ENCODE data around the gene FTH1.

FTH1 gene

DNA sequence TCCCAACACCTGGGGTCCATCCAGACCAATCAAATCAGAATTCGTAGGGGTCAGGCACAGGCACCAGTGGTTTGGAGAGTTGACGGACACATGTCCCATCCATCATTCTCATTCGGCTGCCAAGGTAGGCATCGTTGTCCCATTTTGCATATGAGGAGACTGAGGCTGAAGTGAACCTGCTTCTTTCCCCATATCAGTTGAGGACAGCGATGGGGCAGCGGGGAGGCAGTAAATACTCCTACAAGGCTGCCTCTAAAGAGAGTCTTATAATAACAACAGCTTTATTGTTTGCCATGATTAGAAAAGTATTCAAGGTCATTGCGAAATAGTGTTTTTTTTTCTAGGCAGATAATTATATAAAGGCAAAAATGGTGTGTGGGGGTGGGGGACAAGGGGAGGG, 18.9 kb downstream of the FTH1 start:
- DNase-seq (ENCODE audit: low spot score), result no peak

DNA sequence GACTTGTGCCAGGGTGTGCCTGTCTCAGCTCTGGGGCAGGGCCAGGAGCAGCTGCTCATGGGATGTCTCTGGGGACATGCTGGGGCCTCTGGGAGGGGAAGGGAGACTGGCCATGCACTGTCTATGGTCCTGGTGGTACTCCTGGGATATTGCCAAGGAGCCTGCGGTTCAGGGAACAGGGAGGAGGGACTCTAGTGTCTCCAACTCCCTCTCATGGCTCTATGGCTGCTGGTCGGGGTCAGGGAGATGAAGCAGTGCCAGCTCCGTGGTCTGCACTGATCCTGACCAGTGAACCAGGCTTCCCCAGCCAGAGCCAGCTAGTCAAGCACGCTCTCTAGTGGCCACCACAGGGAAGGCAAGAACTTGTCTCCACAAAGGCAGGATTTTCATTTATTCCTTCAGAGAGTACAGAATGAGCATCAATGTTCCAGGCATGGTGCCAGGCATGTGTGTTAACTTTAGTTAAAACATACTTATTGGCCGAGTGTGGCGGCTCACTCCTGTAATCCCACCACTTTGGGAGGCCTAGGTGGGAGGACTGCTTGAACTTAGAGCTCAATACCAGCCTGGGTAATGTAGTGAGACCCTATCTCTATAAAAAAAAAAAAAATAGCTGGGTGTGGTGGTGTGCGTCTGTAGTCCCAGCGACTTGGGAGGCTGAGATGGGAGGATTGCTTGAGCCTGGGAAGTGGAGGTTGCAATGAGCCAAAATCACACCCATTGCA, 19.8 kb downstream of the FTH1 start:
- DNase-seq (ENCODE audit: low spot score), result peak; percentile 86

DNA sequence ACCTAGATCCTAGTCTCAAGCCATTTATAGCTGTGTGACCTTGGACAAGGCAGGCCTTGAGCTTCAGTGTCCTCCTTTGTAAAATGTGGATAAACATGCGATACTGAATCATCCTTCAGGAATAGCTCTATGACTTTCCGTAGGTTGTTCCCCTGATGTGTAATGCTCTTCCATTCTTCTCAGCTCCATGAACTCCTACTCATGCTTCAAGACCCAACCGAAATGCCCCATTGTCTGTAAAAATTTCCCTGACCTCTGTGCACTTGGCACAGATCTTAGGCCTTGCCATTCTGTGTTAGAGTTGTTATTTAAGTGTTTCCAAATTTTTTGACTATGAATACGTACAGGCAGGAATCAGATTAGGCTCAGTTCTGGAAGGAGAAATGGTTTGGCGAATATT, 20.5 kb downstream of the FTH1 start:
- DNase-seq (ENCODE audit: low spot score), result no peak

DNA sequence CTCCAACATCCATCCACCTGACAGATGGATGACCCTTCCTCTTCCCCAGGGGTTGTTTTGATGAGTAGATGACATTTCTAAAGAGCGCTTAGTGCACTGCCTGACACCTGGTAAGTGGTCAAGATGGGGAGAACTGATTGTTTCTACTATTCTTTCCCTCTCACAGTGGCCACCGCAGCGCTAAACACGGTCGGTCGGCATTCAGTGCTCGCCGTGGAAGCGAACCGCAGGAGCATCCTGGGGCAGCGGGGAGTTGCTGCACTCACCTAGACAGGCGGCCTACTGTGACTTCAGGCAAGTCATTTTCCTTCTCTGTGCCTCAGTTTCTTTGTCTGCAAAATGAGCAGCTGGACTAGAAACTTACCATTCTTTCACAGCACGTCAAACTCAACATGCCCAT, 22.2 kb downstream of the FTH1 start:
- no peak for DNase-seq (ENCODE audit: low spot score)

DNA sequence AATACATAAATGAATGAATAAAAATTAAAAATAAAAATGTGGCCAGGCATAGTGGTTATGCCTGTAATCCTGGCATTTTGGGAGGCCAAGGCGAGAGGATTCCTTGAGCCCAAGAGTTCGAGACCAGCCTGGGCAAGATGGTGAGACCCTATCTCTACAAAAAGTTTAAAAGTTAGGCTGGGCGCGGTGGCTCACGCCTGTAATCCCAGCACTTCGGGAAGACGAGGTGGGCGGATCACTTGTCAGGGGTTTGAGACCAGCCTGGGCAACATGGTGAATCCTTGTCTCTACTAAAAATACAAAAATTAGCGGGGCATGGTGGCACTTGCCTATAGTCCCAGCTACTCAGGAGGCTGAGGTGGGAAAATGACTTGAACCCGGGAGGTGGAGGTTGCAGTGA, 27.0 kb downstream of the FTH1 start:
- no peak for DNase-seq (ENCODE audit: low spot score)

DNA sequence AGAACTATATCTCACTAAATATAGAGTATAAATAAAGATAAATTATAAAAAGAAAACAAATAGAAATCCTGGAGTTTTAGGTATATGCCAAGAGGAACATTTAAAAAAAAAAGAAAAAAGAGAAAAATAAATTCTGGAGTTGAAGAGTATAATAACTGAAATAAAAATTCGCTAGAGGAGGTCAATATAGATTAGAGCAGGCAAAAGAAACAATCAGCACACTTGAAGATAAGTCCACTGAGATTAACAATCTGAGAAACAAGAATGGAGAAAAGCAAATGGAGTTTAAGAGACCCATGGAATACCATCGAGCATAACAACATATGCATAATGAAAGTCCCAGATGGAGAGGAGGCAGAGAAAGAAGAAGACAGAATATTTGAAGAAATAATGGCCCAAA, 31.6 kb downstream of the FTH1 start:
- no peak for DNase-seq (ENCODE audit: low spot score)

DNA sequence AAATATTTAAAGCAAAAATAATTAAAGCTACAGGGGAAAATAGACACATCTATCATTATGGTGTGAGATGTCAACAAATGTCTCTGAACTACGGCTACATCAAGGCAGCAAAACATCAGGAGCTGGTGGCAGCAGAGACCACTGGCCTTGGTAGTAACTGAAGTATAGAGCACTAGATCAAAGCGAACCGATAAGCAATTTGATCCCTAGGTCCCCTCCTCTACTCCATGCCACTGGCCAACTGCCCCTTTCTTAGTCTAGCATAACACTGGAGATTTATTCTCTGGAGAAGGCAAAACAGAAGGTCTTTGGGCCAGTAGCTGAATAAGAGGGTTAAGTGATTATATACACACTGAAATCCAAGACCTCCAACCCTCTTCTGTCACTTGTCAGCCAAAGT, 36.5 kb downstream of the FTH1 start:
- no peak for DNase-seq (ENCODE audit: low spot score)

DNA sequence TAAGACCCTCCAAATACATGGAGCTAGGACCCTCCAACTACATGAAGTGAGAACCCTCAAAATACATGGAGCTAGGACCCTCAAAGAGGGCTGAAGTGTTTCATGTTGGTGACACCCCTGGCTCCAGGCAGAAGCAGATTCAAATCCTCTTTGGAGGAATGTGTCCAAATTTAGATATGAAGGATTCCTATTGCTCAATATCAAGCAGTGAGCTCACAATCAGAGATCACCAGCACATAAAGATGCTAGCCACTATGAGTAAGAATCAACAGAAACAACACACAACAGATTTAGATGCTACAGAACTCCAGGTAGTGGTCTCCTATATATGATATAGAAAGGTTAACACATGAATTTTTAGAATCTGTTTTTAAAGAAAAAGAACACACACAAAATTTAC, 38.8 kb downstream of the FTH1 start:
- DNase-seq (ENCODE audit: low spot score), result peak; percentile 44

DNA sequence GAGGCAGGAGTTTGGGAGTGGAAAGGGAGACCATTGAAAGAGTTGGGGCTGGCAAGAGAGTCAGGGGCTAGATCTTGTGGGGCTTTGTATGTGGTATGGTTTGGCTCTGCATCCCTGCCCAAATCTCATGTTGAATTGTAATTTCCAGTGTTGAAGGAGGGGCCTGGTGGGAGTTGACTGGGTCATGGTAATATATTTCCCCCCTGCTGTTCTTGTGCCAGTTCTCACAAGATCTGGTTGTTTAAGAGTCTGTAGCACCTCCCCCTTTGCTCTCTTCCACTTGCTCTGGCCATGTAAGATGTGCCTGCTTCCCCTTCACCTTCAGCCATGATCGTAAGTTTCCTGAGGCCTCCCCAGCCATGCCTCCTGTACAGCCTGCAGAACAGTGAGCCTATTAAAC, 39.9 kb downstream of the FTH1 start:
- DNase-seq (ENCODE audit: low spot score), result no peak

DNA sequence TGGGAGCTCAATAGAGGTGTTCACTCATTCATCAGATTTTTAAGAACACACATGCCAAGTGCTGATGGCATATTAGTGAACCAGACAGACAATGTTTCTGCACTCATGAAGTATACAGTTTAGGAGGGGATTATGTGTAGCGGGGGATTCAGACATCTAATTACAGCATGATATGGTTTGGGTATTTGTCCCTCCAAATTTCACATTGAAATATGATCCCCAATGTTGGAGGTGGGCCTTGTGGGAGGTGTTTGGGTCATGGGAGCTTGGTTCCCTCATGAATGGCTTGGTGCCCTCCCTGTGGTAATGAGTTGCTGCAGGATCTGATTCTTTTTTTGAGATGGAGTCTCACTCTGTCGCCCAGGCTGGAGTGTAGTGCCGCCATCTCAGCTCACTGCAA, 41.2 kb downstream of the FTH1 start:
- DNase-seq (ENCODE audit: low spot score), result no peak

DNA sequence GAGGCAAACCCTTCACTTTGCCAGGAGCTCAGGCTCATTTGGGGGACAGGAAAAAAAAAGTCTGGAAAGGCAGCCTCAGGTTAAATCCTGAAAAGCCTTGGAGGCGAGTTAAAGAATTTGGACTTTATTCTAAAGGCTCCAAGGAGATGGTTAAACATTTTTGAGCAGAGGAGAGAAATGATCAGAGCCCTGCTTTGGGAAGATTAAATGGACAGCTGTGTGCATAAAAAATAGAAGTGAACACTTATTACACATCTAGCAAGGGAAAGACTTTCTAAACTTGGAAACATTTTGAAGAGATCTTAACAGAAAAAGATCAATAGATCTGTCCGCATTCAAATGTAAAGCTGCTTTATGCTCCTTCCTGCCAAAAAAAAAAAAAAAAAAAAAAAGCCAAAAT, 41.7 kb downstream of the FTH1 start:
- no peak for DNase-seq (ENCODE audit: low spot score)

DNA sequence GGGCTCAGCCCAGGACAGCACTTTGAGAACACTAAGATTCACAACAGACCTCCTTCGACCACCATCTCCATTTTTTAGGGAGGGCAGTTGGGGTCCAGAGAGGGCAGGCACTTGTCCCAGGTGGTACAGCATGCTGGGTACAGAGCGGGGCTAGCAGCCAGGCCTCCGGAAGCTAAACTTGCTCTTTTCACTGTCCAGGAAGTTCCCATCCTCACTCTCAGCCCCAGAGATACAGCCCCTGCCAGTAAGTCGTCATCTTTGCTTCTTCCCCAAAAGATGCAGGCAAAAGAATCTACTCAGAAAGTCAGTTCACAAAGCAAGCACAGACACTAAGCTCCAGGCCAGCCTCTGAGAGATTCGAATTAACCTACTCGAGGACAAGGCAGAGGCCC, 43.4 kb downstream of the FTH1 start:
- DNase-seq (ENCODE audit: low spot score), result peak; percentile 2

DNA sequence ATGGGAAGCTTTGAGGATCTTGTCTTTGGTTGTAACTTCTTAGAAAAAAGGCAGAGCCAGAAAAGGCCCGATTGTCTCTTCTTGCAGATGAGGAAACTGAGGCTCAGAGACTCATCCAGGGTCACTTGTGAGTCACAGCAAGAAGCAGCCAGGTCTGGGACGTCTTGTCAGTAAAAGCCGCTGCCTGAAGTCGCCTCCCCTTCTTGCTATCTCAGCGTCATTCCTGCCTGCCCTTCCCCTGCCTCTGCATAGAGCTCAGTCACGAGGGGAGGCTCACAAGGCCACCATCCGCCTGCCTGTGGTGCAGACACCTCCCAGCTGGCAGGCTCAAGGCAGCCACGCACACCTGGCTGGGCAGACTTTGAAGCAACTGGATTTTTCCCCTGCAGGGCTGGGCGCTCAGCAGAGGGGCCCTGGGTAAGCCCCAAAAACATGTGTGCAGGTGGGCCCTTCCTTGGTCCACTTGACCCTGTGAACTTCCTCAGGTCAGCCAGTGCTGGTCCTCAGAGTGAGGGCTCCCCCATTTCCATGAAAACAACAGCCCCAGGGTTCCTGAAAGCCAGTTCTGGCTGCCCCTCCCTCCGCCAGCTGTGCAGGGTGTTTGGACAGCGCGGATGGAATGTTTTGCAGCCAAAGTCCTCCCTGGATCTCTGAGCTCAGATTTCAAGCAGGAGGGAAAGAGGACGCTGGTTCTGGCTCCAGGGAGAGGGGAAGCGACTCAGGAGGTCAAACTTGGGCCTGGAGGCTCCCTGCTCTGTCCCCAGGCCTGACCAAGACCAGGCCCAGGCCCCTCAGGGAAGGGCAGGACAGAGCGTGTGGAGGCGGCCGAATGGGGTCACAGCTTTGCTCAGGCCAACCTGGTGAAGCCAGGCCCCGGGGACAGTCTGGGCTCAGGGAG, 44.0 kb downstream of the FTH1 start:
- peak; percentile 74 for DNase-seq (ENCODE audit: low spot score)

DNA sequence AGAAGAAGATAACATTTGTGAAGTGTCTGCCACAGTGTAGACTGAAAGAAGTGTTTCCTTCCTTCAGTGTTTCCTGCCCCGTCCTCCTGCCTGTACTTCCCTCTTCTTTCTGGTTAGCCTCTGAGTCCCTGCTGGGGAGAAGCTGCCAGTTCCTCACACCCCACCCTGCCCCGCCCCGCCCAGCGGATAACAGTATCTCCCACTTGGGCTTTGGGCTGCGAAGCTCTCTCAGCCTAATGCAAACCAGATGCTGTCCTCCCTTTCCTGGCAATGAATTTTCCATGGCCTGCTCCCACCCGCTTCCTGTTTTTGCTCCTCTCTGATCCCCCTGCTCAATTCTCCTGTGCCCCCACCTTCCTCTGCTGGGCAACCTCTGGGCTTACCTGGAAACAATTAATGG, 44.9 kb downstream of the FTH1 start:
- peak; percentile 86 for DNase-seq (ENCODE audit: low spot score)

DNA sequence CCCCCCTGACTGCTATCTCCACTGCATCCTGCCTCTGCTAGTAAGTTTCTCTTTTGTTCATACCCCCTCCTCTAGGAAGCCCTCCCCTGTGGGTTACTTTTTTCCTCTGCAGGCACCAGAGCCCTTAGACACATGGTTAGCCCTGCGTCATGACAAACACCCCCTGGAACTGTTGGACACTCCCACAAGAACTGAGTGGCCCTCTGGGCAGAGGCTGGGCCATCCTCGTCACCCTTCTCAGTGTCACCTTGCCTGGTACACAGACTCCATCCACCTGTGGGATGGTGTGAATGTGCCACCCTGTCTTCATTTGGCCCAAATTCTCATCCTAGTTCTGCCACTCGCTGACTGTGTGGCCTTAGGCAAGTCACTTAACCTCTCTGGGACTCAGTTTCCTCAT, 46.0 kb downstream of the FTH1 start:
- peak; percentile 2 for DNase-seq (ENCODE audit: low spot score)

DNA sequence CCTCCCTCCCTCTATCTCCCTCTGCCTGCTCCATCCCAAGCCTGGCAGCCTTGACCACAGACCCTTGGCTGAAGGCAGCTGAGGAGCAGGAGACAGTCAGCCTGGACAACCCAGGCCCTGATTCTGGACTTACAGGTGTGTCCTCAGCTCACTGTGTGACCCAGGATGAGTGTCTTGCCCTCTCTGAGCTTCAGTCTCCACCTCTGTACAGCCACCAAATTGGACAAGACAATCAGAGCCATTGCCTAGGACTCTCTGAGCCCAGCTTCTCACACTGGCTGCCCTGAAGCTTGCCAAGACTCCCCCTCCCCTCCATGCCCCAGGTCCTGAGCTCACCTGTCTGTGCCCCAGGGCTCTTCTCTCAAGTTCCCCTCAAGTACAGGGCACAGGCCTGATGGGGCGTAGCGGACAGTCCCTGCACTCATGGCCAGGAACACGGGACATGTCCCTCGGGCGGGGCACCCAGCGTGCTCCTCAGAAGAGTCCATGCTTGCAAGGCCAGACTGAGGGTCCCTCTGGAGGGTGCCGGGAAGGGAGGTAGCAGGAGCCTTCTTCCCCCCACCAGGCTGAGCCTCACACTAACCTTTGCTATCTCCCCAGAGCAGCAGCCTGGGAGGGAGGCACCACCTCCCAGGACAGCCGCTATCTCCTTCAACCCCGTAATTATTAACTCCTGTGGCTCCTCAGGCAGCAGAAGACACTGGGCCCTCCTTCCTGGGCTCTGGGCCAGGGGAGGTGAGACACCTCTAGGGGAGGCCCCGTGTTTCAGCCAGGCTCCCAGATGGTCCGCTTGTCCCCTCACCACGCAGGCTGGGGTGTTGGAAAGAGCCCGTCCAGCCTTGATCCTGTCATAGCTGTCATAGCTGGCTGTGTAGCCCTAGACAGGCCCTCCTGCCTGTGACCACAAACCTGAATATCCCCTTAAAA, 47.5 kb downstream of the FTH1 start:
- peak; percentile 2 for DNase-seq (ENCODE audit: low spot score)

DNA sequence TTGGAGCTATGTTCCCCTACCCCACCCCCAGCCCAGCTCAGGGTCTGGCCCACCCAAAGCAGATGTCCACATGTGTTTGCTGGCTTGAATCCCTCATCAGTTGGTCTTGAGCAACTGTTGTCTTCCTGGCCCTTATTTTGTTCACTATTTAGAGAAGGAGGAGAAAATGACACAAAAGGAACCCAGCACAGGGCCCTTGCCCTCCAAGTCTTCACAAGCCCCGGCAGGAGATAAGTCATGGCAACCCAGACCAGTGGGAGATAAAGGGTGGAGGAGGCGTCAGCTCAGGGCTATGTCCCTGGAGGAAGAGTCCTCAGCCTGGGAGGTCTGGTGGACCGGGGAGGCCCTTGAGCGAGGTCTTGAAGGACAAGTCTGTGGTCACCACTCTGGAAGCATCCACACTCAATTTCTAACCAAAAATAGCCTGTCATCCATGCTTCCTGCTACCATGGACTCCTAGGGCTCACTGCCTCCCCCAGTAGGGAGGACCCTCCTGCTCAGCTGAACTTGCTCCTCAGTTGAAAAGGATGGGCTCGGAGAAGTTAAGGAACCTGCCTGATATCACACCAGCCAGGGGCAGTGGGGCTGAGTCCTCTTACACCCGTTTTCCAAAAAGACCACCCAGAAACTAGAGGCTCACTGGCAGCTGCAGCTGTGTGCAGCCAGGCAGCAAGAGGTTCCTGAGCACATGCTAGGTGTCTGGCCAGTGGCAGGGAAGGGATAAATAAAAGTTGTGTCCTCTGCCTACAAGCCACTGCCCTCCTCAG, 48.3 kb downstream of the FTH1 start:
- peak; percentile 10 for DNase-seq (ENCODE audit: low spot score)

DNA sequence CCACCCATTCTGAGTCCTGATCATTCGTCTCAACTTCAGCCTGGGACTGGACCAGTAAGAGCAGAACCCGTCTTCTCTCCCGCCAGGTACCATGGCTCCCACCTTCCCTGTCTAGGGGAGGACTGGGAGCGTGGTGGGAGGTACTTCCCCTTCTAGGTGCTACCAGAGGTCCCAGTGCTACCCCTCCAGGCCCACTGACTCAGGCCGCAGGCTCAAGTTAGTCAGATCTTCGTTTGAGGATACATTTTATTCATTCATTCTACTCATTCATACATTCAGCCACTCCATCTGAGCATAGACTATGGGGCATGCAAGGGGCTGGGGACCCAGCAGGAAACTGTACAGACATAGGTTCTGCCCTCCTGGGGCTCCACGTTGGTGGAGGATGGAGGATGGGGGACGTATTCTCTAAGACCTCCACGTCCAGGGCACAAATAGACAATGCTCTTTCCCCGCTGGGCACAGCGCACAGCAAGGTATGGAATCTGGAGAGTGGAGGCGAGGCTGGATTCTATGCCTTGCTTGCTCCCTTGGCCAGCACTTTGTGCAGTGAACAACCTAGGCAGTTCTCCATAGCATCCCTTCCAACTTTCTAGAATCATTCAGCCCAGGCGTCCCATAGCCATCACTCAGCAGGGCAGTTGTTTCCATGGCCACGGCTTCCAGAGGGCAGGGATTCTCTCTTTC, 49.0 kb downstream of the FTH1 start:
- peak; percentile 3 for DNase-seq (ENCODE audit: low spot score)

DNA sequence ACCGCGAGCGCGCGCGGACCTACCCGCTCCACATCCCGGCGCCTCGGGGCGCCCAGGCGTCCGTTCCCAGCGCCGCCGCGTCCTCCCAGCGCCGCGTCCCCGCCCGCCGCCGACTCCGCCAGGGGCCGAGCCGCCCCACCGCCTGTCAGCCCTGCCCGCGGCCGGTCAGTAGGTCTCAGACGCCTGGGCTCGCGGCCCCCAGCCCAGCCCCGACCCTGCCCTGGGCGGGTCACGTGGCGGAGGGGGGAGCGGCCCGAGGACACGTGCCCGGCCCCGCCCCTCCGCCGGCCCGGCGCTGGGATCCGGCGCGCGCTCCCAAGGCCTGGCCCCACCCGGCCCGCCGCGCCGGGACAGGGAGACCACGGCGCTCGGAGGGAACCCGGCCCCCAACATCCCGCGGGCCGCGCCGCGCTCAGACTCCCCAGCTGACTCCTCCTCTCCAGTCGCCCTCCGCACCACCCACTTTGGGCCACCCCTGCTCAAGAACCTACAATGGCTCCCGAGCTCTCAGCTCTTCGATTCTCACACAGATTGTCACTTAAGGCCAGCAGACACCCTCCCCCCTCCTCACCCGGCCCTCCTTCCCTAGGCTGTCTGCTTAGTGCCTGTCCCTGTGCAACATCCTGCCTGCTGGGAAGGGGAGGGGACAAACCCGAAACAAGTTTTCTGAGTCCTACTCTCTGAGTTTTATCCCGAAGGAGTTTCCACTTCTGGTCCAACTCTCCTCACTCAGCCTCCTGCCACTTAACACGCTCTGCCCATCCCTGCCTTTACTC, 49.9 kb downstream of the FTH1 start, which contains the start of gene RAB3IL1:
TSS of gene RAB3IL1 (minus strand) at position 233 of the 776 bp plus-strand sequence. CDS start at position 34, 199 bp downstream.
- peak; percentile 82 for DNase-seq (ENCODE audit: low spot score)

DNA sequence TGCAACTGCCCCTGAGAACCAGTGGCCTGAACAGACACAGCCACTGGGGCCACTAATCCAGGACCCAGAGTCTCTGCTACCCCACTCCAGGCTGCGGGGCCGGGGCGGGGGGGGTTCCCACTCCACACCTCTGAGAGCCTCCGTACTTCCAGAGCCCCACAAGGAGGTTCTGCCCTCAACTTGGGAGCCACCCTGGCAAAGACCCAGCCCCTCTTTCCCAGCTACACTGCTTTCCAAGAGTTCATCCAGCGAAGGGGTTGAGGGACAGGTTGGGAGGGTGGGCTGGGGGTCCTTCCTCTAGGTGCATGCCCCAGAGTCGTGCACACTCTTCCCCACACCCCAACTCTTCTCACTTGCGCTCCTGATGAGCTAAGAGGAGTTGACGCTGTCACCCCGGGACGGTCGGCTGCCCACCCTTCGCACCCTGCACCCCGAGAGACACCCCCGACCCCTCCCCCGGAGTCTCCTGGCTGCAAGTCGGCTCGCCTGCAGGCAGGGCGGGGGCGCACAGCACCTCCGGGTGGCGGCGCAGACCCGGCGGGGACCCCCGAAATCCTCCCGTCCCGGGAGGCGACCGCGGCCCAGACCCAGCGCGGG, 50.6 kb downstream of the FTH1 start:
- DNase-seq (ENCODE audit: low spot score), result peak; percentile 34
